ENCODE measurements around the gene TTC38.
"Not testable (repeated sequence)": the region's sequence is repeated elsewhere in the genome, so short reads cannot be mapped to it uniquely, and the experiment has no call there.

DNA sequence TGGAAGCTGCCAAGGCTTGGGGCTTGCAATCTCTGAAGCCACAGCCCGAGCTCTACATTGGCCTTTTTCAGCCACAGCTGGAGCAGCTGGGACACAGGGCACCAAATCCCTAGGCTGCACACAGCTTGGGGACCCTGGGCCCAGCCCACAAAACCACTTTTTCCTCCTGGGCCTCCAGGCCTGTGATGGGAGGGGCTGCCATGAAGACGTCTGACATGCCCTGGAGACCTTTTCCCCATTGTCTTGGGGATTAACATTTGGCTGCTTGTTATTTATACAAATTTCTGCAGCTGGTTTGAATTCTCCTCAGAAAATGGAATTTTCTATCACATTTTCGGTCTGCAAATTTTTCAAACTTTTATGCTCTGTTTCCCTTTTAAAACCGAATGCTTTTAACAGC is 2.2 kb upstream of the TTC38 start:
- TF ChIP-seq, protein P1, sequence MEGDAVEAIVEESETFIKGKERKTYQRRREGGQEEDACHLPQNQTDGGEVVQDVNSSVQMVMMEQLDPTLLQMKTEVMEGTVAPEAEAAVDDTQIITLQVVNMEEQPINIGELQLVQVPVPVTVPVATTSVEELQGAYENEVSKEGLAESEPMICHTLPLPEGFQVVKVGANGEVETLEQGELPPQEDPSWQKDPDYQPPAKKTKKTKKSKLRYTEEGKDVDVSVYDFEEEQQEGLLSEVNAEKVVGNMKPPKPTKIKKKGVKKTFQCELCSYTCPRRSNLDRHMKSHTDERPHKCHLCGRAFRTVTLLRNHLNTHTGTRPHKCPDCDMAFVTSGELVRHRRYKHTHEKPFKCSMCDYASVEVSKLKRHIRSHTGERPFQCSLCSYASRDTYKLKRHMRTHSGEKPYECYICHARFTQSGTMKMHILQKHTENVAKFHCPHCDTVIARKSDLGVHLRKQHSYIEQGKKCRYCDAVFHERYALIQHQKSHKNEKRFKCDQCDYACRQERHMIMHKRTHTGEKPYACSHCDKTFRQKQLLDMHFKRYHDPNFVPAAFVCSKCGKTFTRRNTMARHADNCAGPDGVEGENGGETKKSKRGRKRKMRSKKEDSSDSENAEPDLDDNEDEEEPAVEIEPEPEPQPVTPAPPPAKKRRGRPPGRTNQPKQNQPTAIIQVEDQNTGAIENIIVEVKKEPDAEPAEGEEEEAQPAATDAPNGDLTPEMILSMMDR (IDR thresholded peaks at IDR 0.05): not testable (repeated sequence)
- not testable (repeated sequence) for TF ChIP-seq POLR2A (IDR thresholded peaks at IDR 0.05)
